Stimulated activated CD4-positive, alpha-beta T cell treated with anti-CD3 and anti-CD28 coated beads, TNF-alpha, amount 100 ng/mL, for 1 hour (primary cell): Measurements from ENCODE around the gene RAMP3.
A peak's percentile ranks its signal among the peaks of the same experiment; 100 is the strongest.
"Not testable (repeated sequence)": the region's sequence is repeated elsewhere in the genome, so short reads cannot be mapped to it uniquely, and the experiment has no call there.

Experiments
- DNase-seq, 3 donors: peaks; one replicate each; pipeline ENCODE4 v3.0.0-alpha.2; 2020; ENCODE audit warnings: low read depth in 3 of 3, low spot score in 1 of 3

RAMP3 gene

GRCh38 chr7:45190406-45191165, 33.0 kb downstream of the RAMP3 start:
- DNase-seq = no peak

GRCh38 chr7:45191396-45191795, 33.8 kb downstream of the RAMP3 start:
- no peak for DNase-seq

GRCh38 chr7:45192621-45193041, 35.0 kb downstream of the RAMP3 start:
- no peak for DNase-seq

GRCh38 chr7:45193828-45194227, 36.2 kb downstream of the RAMP3 start:
- DNase-seq = no peak

- peak in 1 of 3 donors; percentile 1 for DNase-seq
These were observed 38.8 kb downstream of the RAMP3 start for GRCh38 chr7:45196374-45196773.

DNA sequence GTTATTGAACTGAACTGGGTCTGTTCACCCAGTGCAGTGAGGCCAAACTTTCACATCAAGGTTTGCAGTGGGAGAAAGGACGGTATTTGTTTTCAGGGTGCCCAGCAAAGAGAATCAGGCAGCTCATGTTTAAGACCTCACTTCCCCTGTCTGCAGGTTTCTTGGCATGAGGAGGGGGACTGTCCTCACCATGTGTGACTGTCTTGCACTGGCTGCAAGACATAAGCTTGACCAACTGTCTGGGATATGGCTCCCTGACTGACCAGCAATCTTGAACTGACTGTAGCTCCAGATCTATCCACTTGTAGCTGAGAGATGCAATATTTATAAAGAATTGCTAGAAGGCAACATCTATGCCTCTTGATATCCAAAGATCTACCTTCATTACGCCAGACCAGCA, 39.9 kb downstream of the RAMP3 start:
- DNase-seq = no peak

DNA sequence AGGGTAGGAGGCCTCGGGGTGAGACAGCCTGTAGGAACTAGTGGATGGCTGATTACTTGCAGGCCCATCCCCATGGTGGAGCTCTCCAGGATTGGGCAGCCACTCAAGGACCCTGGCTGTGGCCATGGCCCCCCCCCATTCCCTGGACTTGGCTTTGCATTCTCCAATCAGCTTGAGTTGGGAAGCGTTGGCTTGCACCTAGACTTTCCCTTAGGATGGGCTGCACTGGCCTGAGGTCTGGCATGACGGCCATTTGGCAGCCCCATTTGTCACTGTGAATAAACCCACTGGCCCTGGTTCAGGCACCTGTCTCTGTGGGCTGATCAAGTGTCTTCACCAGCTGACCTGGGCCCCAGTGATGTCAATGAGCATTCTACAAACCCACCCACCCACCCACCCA, 41.4 kb downstream of the RAMP3 start:
- no peak for DNase-seq

DNA sequence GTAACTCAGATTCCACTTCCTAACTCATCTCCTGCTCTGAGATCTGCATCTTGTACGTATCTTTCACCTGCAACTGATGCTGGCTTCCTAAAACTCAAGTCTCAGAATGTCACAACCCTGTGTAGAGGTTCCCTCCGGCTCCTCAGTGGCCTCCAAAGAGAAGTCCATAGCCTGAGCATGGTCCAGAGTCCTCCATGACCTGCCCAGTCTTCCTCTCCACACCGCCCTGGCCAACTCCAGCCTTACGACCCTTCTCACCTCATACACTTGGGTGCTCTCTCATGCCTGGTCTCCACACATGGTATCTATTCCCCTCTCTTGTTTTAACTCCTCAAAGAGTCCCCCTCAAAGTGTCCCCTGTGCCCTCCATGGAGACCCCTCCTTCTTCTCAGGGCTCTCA, 41.9 kb downstream of the RAMP3 start:
- DNase-seq = no peak

DNA sequence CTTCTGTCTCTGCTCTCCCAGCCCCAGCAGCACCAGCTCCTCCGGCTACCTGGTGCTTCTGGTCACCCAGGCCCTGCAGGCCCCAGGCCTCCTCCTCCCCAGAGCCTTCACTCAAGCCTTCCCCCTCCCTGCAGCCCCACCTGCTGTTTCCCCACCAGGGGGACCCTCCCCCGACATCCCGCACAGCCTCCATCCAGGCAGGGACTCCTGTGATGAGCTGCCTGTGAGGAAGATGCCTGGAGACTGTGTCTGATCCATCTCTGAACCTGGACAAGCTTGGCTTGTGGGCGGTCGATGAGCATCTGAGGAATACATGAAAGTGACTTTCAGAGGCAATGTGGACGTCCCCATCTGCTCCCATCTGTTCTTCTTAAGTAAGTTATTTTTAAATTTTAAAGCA, 45.0 kb downstream of the RAMP3 start:
- DNase-seq = no peak

DNA sequence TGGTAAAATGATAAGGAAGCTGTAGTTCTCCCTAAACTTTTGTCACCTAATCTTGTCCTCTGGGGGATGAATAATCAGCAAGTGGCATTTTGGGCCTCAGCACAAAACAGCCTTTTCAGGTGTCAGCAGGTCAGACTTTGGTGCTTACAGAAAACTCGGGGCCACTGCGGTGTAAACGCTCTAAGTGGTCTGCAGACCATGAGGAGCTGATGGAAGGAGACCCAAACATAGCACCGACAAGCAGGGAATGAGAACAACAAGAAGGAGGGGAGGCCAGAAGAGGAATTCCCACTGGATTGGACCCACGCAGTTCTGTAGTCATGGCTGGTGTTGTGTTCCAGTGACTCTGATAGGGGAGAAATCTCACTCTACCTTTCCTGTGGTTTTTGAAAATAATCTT, 45.4 kb downstream of the RAMP3 start:
- no peak for DNase-seq

- no peak for DNase-seq
These were observed 45.9 kb downstream of the RAMP3 start for GRCh38 chr7:45203459-45203858.

GRCh38 chr7:45203936-45204445, 46.4 kb downstream of the RAMP3 start:
- no peak for DNase-seq

- DNase-seq = not testable (repeated sequence)
These were observed 48.7 kb downstream of the RAMP3 start for GRCh38 chr7:45206266-45206665.

DNA sequence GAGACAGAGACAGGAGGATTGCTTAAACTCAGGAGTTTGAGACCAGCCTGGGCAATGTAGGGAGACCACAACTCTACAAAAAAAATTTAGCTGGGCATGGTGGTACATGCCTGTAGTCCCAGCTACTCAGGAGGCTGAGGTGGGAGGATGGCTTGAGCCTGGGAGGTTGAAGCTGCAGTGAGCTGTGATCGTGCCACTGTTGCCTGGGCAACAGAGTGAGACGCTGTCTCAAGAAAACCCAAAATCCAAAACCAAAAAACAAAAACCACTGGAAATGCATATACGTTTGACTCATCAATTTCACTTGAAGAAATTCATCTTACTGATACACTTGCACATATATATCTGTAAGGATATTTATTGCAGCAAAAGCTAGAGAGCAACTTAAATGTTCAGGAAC, 52.3 kb downstream of the RAMP3 start:
- not testable (repeated sequence) for DNase-seq

DNA sequence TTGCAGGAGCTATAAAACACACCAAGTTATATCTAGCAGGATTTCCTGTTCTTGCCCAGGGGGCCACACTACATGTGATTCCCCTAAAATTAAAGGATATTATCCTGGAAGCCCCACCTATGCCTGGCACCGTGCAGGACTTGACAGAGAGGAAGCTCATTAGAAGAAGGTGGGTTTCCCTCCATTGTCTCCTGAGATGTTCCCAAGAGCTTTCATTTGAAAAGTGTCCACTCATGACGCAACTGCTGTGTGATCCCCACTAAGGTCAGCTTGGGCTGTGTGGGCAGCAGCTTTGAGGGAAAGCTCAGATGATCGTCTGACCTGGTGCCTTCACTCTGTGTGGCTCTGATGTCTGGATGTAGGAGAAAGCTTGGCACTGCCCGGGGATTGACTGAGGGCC, 53.5 kb downstream of the RAMP3 start:
- DNase-seq = no peak

DNA sequence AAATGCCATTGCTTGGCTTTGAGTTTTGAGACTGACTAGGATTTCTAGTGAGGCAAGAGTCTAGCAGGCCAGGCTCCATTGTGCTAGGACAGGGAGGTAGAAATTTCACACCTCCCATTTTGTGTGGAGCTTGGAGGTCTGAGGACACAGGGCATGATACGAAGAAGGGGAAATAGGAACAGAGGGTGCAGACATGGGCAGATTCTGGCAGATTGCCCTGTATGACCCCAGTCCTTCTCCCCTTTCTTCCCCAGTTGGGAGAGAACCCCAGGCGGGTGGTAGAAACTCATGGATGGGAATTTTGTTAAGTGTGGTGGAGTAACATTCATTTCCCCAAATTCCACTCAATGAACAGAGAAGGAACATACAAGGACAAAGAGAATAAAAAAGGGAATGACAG, 54.4 kb downstream of the RAMP3 start:
- no peak for DNase-seq

DNA sequence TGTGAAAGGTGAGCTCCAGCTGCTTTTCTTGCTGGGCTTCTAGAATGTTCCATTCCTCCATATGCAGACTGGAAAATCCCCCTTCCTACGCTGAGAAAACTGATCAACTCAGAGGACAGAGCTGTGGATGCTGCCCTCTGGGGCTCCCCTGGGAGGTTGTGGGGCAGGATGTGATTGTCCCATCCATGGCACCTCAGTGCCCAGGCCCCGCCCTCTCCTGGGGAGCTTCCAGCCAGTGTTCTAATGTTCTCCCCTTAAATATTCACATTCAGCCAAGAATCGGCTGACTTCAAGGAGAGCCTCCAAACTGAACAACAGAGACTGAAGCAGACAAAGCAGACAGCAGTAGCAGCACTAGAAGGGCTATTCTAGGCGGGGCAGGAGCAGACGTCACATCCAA, 55.0 kb downstream of the RAMP3 start:
- no peak for DNase-seq

GRCh38 chr7:45215601-45216062, 58.0 kb downstream of the RAMP3 start:
- no peak for DNase-seq

- no peak for DNase-seq
These were observed 58.6 kb downstream of the RAMP3 start for GRCh38 chr7:45216181-45216580.

GRCh38 chr7:45216622-45217165, 59.1 kb downstream of the RAMP3 start:
- DNase-seq = no peak

DNA sequence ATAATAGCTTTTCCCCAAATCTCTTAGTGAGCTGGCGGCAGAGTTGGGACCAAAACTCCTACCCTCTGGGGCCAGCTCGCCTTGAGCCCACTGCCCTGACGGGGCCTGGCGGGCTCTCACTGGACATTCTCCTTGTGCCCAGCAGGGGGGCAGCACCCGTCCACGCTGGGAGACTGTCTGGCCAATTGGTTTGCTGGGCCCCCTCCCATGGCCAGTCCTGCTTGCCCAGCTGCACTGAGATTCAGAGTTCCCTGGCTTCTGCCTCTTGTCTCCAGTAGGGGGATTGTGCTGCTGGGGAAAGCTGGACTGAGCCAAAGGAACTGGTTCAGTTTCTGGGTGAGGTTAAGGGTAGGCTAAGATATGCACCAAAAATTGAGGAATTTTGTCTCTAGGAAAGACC, 59.8 kb downstream of the RAMP3 start:
- no peak for DNase-seq

GRCh38 chr7:45219130-45219529, 61.5 kb downstream of the RAMP3 start:
- DNase-seq = no peak
